BJ (cell line): ENCODE results near the gene SF3A2. TPM values are rescaled to one million over a fixed set of nuclear protein-coding genes. Genes with fewer than 3 reads are reported as not detected.

Experiments used
- CTCF ChIA-PET: fragments of 350-600 bp; formaldehyde crosslinking; extraction: SDS; loops from one replicate; lab custom pipeline; 2021; ENCODE audit warnings: antibody characterized with exemption, inconsistent platforms; lab: Yijun Ruan, JAX
- POLR2A ChIA-PET: fragments of 300-600 bp; sonication (Branson Sonifier 250); formaldehyde crosslinking; extraction: SDS; loops from one replicate; lab custom pipeline; 2021; ENCODE audit warnings: antibody characterized with exemption; lab: Charles Lee
- DNase-seq: peaks from one replicate; pipeline ENCODE4 v3.0.0-alpha.2; 2011; ENCODE audit warnings: low read depth
- H3K27me3 ChIP-seq: 2 replicates; pipeline ENCODE4 v1.6.0; 2011; ENCODE audit warnings: low read length; ENCODE audit not compliant: control insufficient read depth, insufficient read depth
- H3K36me3 ChIP-seq: 2 replicates; pipeline ENCODE4 v1.5.1; 2011; ENCODE audit warnings: low read length; ENCODE audit not compliant: control insufficient read depth, insufficient read depth
- H3K4me3 ChIP-seq: 2 replicates; pipeline ENCODE4 v1.5.1; 2011; ENCODE audit warnings: low read depth, mild to moderate bottlenecking, control low read depth, low read length
- CTCF ChIP-seq: IDR thresholded peaks from 2 replicates; pipeline ENCODE4 v1.5.1; 2011; ENCODE audit warnings: low read depth, mild to moderate bottlenecking, control low read depth, inconsistent platforms, low read length, moderate library complexity; ENCODE audit not compliant: insufficient read depth
- polyA plus RNA-seq: library from polyadenylated mRNA; depleted of rRNA; stranded (reverse); fragments of >200 nt; gene quantifications from 2 replicates; pipeline ENCODE4 v1.2.3, GENCODE V29; 2011

The SF3A2 gene
- polyA plus RNA-seq, 1 experiment: 12.2 TPM

- no peak for TF ChIP-seq CTCF
- ChIA-PET CTCF (interaction anchor here (0.7 to 5.3 kb wide), 3 partner anchors 14 to 45 kb away, joined by 3 to 34 read pairs (median 4); no protein-coding TSS in a partner anchor), POLR2A (no interaction called here)
- Histone ChIP-seq H3K4me3 (no peak overlapping the region), H3K36me3 (no peaks in the 10 kb centered on the region), H3K27me3 (peaks cover 27% of the 10 kb centered on the region)
- DNase-seq: no peak
Observed at GRCh38 chr19:2288338-2288817, 51.8 kb downstream of the SF3A2 start.

- H3K27me3 ChIP-seq: peaks cover 27% of the 10 kb centered on the region
- no peak overlapping the region for H3K4me3 ChIP-seq
- no peaks in the 10 kb centered on the region for H3K36me3 ChIP-seq
- POLR2A ChIA-PET: no interaction called here
- TF ChIP-seq CTCF: no peak
- CTCF ChIA-PET: interaction anchor here (0.7 to 5.3 kb wide), 5 partner anchors 14 to 133 kb away, joined by 3 to 34 read pairs (median 4); no protein-coding TSS in a partner anchor
- no peak for DNase-seq
Observed at GRCh38 chr19:2288818-2289713, 52.4 kb downstream of the SF3A2 start.

- no peak for TF ChIP-seq CTCF
Observed at GRCh38 chr19:2289714-2290435, 53.3 kb downstream of the SF3A2 start.

GRCh38 chr19:2290441-2291184 lies 54.0 kb downstream of the SF3A2 start:
- no peak overlapping the region for H3K4me3 ChIP-seq
- peaks cover 27% of the 10 kb centered on the region for H3K27me3 ChIP-seq
- TF ChIP-seq CTCF: no peak
- H3K36me3 ChIP-seq: no peaks in the 10 kb centered on the region
- CTCF ChIA-PET: interaction anchor here (0.7 to 1.5 kb wide), 2 partner anchors 8 to 64 kb away, joined by 3 to 4 read pairs; partner anchors contain the start of gene PEAK3
- POLR2A ChIA-PET: no interaction called here
- DNase-seq: no peak

More at GRCh38 chr19:2289714-2290435, 53.3 kb downstream of the SF3A2 start:
- DNase-seq: no peak
- Histone ChIP-seq H3K27me3 (peaks cover 27% of the 10 kb centered on the region), H3K4me3 (peak overlapping the region; percentile 9), H3K36me3 (no peaks in the 10 kb centered on the region)
- ChIA-PET CTCF (interaction anchor here (1.0 to 5.3 kb wide), 4 partner anchors 15 to 134 kb away, joined by 3 to 34 read pairs (median 4); no protein-coding TSS in a partner anchor), POLR2A (no interaction called here)
